NOMO-1 treated with DMSO at 0.1 percent for 48 hours (cell line): ENCODE data around the gene RAD52.

Source experiments
- DNase-seq: peaks from one replicate; lab custom pipeline; 2025; ENCODE audit not compliant: unreplicated experiment; lab: John Stamatoyannopoulos, UW

Gene RAD52

GRCh38 chr12:915090-915489, 34.4 kb downstream of the RAD52 start:
- DNase-seq = no peak

- no peak for DNase-seq
Observed at GRCh38 chr12:913919-914698, 35.4 kb downstream of the RAD52 start.

GRCh38 chr12:912466-913235, 36.8 kb downstream of the RAD52 start:
- no peak for DNase-seq

GRCh38 chr12:911191-911826, 38.2 kb downstream of the RAD52 start:
- no peak for DNase-seq

- DNase-seq = no peak
Observed at GRCh38 chr12:910416-910815, 39.1 kb downstream of the RAD52 start.

- DNase-seq = no peak
Observed at GRCh38 chr12:909861-910260, 39.6 kb downstream of the RAD52 start.

- no peak for DNase-seq
Observed at GRCh38 chr12:907413-908185, 41.9 kb downstream of the RAD52 start.

GRCh38 chr12:906062-906585, 43.4 kb downstream of the RAD52 start:
- DNase-seq = no peak

- DNase-seq = peak; percentile 8
Observed at GRCh38 chr12:905261-906031, 44.0 kb downstream of the RAD52 start.

- DNase-seq = peak; percentile 28
Observed at GRCh38 chr12:904010-904414, 45.5 kb downstream of the RAD52 start.

GRCh38 chr12:903055-903454, 46.4 kb downstream of the RAD52 start:
- DNase-seq = no peak

- no peak for DNase-seq
Observed at GRCh38 chr12:902581-902980, 46.9 kb downstream of the RAD52 start.

- no peak for DNase-seq
Observed at GRCh38 chr12:897386-897785, 52.1 kb downstream of the RAD52 start.

GRCh38 chr12:896031-896430, 53.5 kb downstream of the RAD52 start:
- DNase-seq = no peak

- DNase-seq = no peak
Observed at GRCh38 chr12:894226-894625, 55.3 kb downstream of the RAD52 start.

- DNase-seq = no peak
Observed at GRCh38 chr12:886206-886605, 63.3 kb downstream of the RAD52 start.

- DNase-seq = no peak
Observed at GRCh38 chr12:885701-886100, 63.8 kb downstream of the RAD52 start.

GRCh38 chr12:884746-885414, 64.6 kb downstream of the RAD52 start:
- DNase-seq = no peak

- no peak for DNase-seq
Observed at GRCh38 chr12:880656-881055, 68.8 kb downstream of the RAD52 start.

- DNase-seq = no peak
Observed at GRCh38 chr12:879641-880040, 69.9 kb downstream of the RAD52 start.
